Prostate gland (tissue), 2 donors: ENCODE results near the gene KCNJ6.

Source experiments
- CTCF ChIP-seq, 4 experiments: fragments of 200-600 bp in 2 of 4; fragments of 450-650 bp in 2 of 4; sonication (generic) in 2 of 4; IDR thresholded peaks; 1 replicate in 3 of 4; 2 replicates in 1 of 4; pipeline ENCODE4 v1.5.1; 2016 to 2019; ENCODE audit warnings: antibody characterized with exemption in 4 of 4, mild to moderate bottlenecking in 2 of 4, moderate library complexity in 2 of 4
- POLR2A ChIP-seq: fragments of 450-650 bp; IDR thresholded peaks from one replicate; pipeline ENCODE4 v1.6.1; 2016; ENCODE audit warnings: antibody characterized with exemption, mild to moderate bottlenecking
- POLR2AphosphoS5 ChIP-seq: sonication (generic); formaldehyde crosslinking; IDR thresholded peaks from one replicate; pipeline ENCODE4 v1.6.1; 2017; ENCODE audit warnings: antibody characterized with exemption

- no peak for TF ChIP-seq CTCF (IDR thresholded peaks at IDR 0.05)
- TF ChIP-seq POLR2A = no peak
- TF ChIP-seq POLR2AphosphoS5 = no peak
Observed at GRCh38 chr21:37744551-37744950, 171.7 kb downstream of the KCNJ6 start.
